GM23338 (cell line): ENCODE results near the gene DFFA. TPM values are rescaled to one million over a fixed set of nuclear protein-coding genes. Genes with fewer than 3 reads are reported as not detected.

Experiments
- ATAC-seq: fragments of 200-7000 bp; cut with Tn5 transposase; 3 replicates; pipeline ENCODE4 v1.9.1; 2020
- DNase-seq: peaks from one replicate; pipeline ENCODE4 v3.0.0-alpha.2; 2015; ENCODE audit warnings: low spot score
- H2AFZ ChIP-seq: fragments of 200-600 bp; sonication (generic); 2 replicates; pipeline ENCODE4 v1.8.0; 2016; ENCODE audit warnings: antibody characterized with exemption, mild to moderate bottlenecking, moderate library complexity
- H3F3A ChIP-seq: fragments of 200-600 bp; sonication (generic); replicated peaks from 2 replicates; pipeline ENCODE4 v1.8.0; 2017; ENCODE audit warnings: antibody characterized with exemption, mixed run types, low read depth
- H3K27ac ChIP-seq: fragments of 200-600 bp; sonication (generic); 2 replicates; pipeline ENCODE4 v1.6.1; 2016; ENCODE audit warnings: low read depth
- H3K27me3 ChIP-seq: fragments of 200-600 bp; sonication (generic); 2 replicates; pipeline ENCODE4 v1.8.0; 2016; ENCODE audit warnings: mild to moderate bottlenecking, mixed run types, moderate library complexity; ENCODE audit not compliant: insufficient read depth
- H3K36me3 ChIP-seq: fragments of 200-600 bp; sonication (generic); 2 replicates; pipeline ENCODE4 v1.8.0; 2016; ENCODE audit warnings: mild to moderate bottlenecking; ENCODE audit not compliant: insufficient read depth
- H3K4me1 ChIP-seq: fragments of 200-600 bp; sonication (generic); 2 replicates; pipeline ENCODE4 v1.8.0; 2016; ENCODE audit warnings: mild to moderate bottlenecking, moderate library complexity; ENCODE audit not compliant: insufficient read depth
- H3K4me2 ChIP-seq: fragments of 200-600 bp; sonication (generic); 2 replicates; pipeline ENCODE4 v1.7.1; 2017; ENCODE audit warnings: mixed run types
- H3K4me3 ChIP-seq: fragments of 200-600 bp; sonication (generic); 2 replicates; pipeline ENCODE4 v1.6.1; 2016; ENCODE audit warnings: mixed run types
- H3K79me2 ChIP-seq: fragments of 200-600 bp; sonication (generic); replicated peaks from 2 replicates; pipeline ENCODE4 v1.8.0; 2017; ENCODE audit warnings: mild to moderate bottlenecking; ENCODE audit not compliant: insufficient read depth
- H3K9me2 ChIP-seq: fragments of 200-600 bp; sonication (generic); 2 replicates; pipeline ENCODE4 v1.8.0; 2017; ENCODE audit not compliant: insufficient read depth
- H4K20me1 ChIP-seq: fragments of 200-600 bp; sonication (generic); replicated peaks from 2 replicates; pipeline ENCODE4 v1.8.0; 2017; ENCODE audit warnings: mild to moderate bottlenecking; ENCODE audit not compliant: insufficient read depth
- H3K27ac Mint-ChIP-seq: 2 replicates; pipeline ENCODE4 v1.8.0; 2020; ENCODE audit warnings: inconsistent platforms, mild to moderate bottlenecking, moderate library complexity, mixed read lengths
- H3K27me3 Mint-ChIP-seq: 3 replicates; pipeline ENCODE4 v1.8.0; 2022; ENCODE audit warnings: low read depth, mild to moderate bottlenecking, moderate library complexity, mixed read lengths, inconsistent platforms; ENCODE audit not compliant: insufficient read depth, poor library complexity
- H3K36me3 Mint-ChIP-seq: 3 replicates; pipeline ENCODE4 v1.8.0; 2021; ENCODE audit warnings: low read depth, mild to moderate bottlenecking, inconsistent platforms, moderate library complexity, mixed read lengths
- H3K4me1 Mint-ChIP-seq: 3 replicates; pipeline ENCODE4 v1.8.0; 2020; ENCODE audit warnings: mild to moderate bottlenecking, inconsistent platforms, mixed read lengths
- H3K4me3 Mint-ChIP-seq: 3 replicates; pipeline ENCODE4 v1.8.0; 2021; ENCODE audit warnings: moderate library complexity, mild to moderate bottlenecking, inconsistent platforms, mixed read lengths
- H3K9me3 Mint-ChIP-seq: 3 replicates; pipeline ENCODE4 v1.8.0; 2020; ENCODE audit warnings: moderate library complexity, mild to moderate bottlenecking, inconsistent platforms, mixed read lengths
- CREB1 ChIP-seq: fragments of 250-450 bp; sonication (Bioruptor Pico); IDR thresholded peaks from 2 replicates; pipeline ENCODE4 v1.5.0; 2020; ENCODE audit warnings: low read depth, mild to moderate bottlenecking, moderate library complexity
- EZH2 ChIP-seq: fragments of 200-600 bp; sonication (generic); IDR thresholded peaks from one replicate; pipeline ENCODE4 v1.8.0; 2017; ENCODE audit warnings: antibody characterized with exemption, mild to moderate bottlenecking, low read depth; ENCODE audit not compliant: unreplicated experiment
- EZH2phosphoT487 ChIP-seq: fragments of 200-600 bp; sonication (generic); IDR thresholded peaks from one replicate; pipeline ENCODE4 v1.8.1; 2018; ENCODE audit warnings: antibody characterized with exemption; ENCODE audit not compliant: unreplicated experiment
- JUNB ChIP-seq: IDR thresholded peaks from one replicate; pipeline ENCODE4 v1.6.1; 2016; ENCODE audit warnings: antibody characterized with exemption; ENCODE audit not compliant: unreplicated experiment
- NANOG ChIP-seq: IDR thresholded peaks from 2 replicates; pipeline ENCODE4 v1.6.1; 2016; ENCODE audit warnings: antibody characterized with exemption, borderline replicate concordance
- POLR2AphosphoS5 ChIP-seq: IDR thresholded peaks from 2 replicates; pipeline ENCODE4 v1.6.1; 2016; ENCODE audit warnings: antibody characterized with exemption, low read depth
- STAT1 ChIP-seq: IDR thresholded peaks from one replicate; pipeline ENCODE4 v1.6.1; 2016; ENCODE audit warnings: antibody characterized with exemption; ENCODE audit not compliant: unreplicated experiment
- ZNF114 ChIP-seq: fragments of 250-450 bp; sonication (Bioruptor Pico); IDR thresholded peaks from 2 replicates; pipeline ENCODE4 v1.5.0; 2020; ENCODE audit warnings: mild to moderate bottlenecking, moderate library complexity
- polyA plus RNA-seq: library from polyadenylated mRNA; unstranded; fragments of >200 nt; fragmentation: Nextera tagmentation; extraction: Ambion mirVana; gene quantifications from 2 replicates; pipeline ENCODE4 v1.2.1, GENCODE V29; 2016
- total RNA-seq: library from RNA; depleted of rRNA; stranded (reverse); fragments of >200 nt; shearing (Covaris generic); gene quantifications from 2 replicates; pipeline ENCODE4 v1.2.3, GENCODE V29; 2014
- TF ChIP-seq, protein P1 (sequence below): IDR thresholded peaks from 2 replicates; pipeline ENCODE4 v1.6.1; 2016; ENCODE audit warnings: antibody characterized with exemption
- TF ChIP-seq, protein P2 (sequence below): IDR thresholded peaks from one replicate; pipeline ENCODE4 v1.6.1; 2018; ENCODE audit warnings: antibody characterized with exemption; ENCODE audit not compliant: unreplicated experiment
- TF ChIP-seq, protein P3 (sequence below): fragments of 250-450 bp; sonication (Bioruptor Pico); IDR thresholded peaks from 2 replicates; pipeline ENCODE4 v1.5.0; 2020; ENCODE audit warnings: mild to moderate bottlenecking, moderate library complexity

Gene DFFA
- total and polyA plus RNA-seq, 2 experiments from 2014 or later = 65.2 to 82.0 TPM

DNA sequence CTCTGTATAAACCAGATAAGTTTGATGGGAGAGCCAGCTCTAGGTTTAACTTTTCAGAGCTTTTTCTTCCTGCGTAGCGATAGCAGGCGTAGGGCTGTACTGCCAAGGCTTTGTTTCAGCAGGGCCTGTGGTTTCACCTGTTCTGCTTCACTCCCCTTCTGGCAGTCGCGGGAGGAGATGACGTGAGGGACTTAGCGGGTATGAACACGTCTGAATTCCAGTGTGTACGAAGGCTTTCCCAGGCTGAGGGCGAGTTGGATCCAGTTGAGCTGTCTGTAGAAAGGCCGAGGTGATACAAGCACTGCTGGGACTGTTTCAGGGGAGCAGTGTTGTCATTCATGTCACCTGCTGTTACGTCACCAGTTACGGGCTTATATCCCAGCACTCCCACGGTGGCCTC, 23.6 kb upstream of the DFFA start (continued):
- TF ChIP-seq, protein P1, sequence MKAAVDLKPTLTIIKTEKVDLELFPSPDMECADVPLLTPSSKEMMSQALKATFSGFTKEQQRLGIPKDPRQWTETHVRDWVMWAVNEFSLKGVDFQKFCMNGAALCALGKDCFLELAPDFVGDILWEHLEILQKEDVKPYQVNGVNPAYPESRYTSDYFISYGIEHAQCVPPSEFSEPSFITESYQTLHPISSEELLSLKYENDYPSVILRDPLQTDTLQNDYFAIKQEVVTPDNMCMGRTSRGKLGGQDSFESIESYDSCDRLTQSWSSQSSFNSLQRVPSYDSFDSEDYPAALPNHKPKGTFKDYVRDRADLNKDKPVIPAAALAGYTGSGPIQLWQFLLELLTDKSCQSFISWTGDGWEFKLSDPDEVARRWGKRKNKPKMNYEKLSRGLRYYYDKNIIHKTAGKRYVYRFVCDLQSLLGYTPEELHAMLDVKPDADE = no peak
- no peak for TF ChIP-seq EZH2
- no peak for TF ChIP-seq CREB1 (CRISPR knock-in tag)
- no peak for TF ChIP-seq EZH2phosphoT487

DNA sequence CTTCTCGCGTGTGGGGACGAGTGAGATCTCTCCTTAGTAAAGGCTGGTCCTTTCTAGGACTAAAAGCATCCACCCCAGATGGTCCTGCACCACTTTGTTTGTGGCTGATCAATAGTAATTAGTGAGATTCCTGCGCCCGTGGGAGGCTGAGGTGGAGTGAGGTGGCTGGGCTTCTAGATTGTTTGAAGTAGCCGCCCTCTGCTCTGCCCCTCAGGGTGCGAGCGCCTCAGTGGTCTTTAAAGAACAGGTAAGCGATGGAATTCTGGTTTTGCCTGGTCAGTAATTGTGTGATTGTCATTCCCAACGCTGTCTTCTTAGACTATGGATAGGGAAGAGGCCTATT, 23.1 kb upstream of the DFFA start:
- Histone ChIP-seq H3K36me3 (no peaks in the 10 kb centered on the region), H4K20me1 (peaks cover 18% of the 10 kb centered on the region), H3K4me2 (no peak overlapping the region), H2AFZ (no peak overlapping the region), H3F3A (peaks cover 4% of the 10 kb centered on the region; the same call in 1 of the 2 replicates), H3K79me2 (peaks cover 73% of the 10 kb centered on the region), H3K27ac (no peak overlapping the region), H3K9me2 (no peaks in the 10 kb centered on the region), H3K4me1 (peaks cover 7% of the 10 kb centered on the region), H3K4me3 (no peak overlapping the region), H3K27me3 (no peaks in the 10 kb centered on the region)
- Mint-ChIP-seq H3K9me3 (no peaks in the 10 kb centered on the region), H3K27ac (no peak overlapping the region), H3K4me1 (peaks cover 14% of the 10 kb centered on the region), H3K36me3 (no peaks in the 10 kb centered on the region), H3K27me3 (peaks cover 3% of the 10 kb centered on the region), H3K4me3 (no peak overlapping the region)
- ATAC-seq (no peak), DNase-seq (no peak)
- TF ChIP-seq ZNF114 (CRISPR knock-in tag) = no peak
- TF ChIP-seq, protein P2, sequence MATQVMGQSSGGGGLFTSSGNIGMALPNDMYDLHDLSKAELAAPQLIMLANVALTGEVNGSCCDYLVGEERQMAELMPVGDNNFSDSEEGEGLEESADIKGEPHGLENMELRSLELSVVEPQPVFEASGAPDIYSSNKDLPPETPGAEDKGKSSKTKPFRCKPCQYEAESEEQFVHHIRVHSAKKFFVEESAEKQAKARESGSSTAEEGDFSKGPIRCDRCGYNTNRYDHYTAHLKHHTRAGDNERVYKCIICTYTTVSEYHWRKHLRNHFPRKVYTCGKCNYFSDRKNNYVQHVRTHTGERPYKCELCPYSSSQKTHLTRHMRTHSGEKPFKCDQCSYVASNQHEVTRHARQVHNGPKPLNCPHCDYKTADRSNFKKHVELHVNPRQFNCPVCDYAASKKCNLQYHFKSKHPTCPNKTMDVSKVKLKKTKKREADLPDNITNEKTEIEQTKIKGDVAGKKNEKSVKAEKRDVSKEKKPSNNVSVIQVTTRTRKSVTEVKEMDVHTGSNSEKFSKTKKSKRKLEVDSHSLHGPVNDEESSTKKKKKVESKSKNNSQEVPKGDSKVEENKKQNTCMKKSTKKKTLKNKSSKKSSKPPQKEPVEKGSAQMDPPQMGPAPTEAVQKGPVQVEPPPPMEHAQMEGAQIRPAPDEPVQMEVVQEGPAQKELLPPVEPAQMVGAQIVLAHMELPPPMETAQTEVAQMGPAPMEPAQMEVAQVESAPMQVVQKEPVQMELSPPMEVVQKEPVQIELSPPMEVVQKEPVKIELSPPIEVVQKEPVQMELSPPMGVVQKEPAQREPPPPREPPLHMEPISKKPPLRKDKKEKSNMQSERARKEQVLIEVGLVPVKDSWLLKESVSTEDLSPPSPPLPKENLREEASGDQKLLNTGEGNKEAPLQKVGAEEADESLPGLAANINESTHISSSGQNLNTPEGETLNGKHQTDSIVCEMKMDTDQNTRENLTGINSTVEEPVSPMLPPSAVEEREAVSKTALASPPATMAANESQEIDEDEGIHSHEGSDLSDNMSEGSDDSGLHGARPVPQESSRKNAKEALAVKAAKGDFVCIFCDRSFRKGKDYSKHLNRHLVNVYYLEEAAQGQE = no peak
- TF ChIP-seq STAT1 = no peak
- TF ChIP-seq, protein P3, sequence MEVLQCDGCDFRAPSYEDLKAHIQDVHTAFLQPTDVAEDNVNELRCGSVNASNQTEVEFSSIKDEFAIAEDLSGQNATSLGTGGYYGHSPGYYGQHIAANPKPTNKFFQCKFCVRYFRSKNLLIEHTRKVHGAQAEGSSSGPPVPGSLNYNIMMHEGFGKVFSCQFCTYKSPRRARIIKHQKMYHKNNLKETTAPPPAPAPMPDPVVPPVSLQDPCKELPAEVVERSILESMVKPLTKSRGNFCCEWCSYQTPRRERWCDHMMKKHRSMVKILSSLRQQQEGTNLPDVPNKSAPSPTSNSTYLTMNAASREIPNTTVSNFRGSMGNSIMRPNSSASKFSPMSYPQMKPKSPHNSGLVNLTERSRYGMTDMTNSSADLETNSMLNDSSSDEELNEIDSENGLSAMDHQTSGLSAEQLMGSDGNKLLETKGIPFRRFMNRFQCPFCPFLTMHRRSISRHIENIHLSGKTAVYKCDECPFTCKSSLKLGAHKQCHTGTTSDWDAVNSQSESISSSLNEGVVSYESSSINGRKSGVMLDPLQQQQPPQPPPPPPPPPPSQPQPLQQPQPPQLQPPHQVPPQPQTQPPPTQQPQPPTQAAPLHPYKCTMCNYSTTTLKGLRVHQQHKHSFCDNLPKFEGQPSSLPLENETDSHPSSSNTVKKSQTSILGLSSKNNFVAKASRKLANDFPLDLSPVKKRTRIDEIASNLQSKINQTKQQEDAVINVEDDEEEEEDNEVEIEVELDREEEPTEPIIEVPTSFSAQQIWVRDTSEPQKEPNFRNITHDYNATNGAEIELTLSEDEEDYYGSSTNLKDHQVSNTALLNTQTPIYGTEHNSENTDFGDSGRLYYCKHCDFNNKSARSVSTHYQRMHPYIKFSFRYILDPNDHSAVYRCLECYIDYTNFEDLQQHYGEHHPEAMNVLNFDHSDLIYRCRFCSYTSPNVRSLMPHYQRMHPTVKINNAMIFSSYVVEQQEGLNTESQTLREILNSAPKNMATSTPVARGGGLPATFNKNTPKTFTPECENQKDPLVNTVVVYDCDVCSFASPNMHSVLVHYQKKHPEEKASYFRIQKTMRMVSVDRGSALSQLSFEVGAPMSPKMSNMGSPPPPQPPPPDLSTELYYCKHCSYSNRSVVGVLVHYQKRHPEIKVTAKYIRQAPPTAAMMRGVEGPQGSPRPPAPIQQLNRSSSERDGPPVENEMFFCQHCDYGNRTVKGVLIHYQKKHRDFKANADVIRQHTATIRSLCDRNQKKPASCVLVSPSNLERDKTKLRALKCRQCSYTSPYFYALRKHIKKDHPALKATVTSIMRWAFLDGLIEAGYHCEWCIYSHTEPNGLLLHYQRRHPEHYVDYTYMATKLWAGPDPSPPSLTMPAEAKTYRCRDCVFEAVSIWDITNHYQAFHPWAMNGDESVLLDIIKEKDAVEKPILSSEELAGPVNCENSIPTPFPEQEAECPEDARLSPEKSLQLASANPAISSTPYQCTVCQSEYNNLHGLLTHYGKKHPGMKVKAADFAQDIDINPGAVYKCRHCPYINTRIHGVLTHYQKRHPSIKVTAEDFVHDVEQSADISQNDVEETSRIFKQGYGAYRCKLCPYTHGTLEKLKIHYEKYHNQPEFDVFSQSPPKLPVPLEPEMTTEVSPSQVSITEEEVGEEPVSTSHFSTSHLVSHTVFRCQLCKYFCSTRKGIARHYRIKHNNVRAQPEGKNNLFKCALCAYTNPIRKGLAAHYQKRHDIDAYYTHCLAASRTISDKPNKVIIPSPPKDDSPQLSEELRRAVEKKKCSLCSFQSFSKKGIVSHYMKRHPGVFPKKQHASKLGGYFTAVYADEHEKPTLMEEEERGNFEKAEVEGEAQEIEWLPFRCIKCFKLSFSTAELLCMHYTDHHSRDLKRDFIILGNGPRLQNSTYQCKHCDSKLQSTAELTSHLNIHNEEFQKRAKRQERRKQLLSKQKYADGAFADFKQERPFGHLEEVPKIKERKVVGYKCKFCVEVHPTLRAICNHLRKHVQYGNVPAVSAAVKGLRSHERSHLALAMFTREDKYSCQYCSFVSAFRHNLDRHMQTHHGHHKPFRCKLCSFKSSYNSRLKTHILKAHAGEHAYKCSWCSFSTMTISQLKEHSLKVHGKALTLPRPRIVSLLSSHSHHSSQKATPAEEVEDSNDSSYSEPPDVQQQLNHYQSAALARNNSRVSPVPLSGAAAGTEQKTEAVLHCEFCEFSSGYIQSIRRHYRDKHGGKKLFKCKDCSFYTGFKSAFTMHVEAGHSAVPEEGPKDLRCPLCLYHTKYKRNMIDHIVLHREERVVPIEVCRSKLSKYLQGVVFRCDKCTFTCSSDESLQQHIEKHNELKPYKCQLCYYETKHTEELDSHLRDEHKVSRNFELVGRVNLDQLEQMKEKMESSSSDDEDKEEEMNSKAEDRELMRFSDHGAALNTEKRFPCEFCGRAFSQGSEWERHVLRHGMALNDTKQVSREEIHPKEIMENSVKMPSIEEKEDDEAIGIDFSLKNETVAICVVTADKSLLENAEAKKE (CRISPR knock-in tag) = no peak
- no peak for TF ChIP-seq EZH2
- TF ChIP-seq POLR2AphosphoS5 = no peak
- TF ChIP-seq NANOG = no peak
- no peak for TF ChIP-seq CREB1 (CRISPR knock-in tag)
- TF ChIP-seq JUNB = no peak
- no peak for TF ChIP-seq EZH2phosphoT487
- TF ChIP-seq, protein P1 = no peak
